ENCODE data around the gene RNASE1. TPM values are rescaled to one million over a fixed set of nuclear protein-coding genes. Genes with fewer than 3 reads are reported as not detected.

The RNASE1 gene
- total and polyA plus RNA-seq, 9 donors: 62.5 to 985 (median 140) TPM

DNA sequence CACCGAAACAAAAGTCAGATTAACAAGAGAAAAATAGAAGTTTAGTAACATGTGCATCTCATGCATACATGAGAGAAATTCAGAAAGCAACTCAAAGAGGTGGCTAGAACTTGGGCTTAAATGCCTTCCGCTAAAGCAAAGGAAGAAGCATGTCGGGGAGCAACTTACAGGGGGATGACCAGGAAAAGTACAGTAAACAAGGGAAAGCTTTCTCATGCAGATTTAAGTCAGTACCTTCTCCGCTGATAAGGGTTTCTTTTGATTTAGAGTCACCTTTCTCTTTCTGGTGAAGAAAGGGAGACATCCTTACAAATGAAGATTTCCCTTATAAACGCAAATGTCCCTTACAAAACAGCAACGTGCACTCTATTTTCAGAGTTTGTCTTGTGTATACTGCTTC, 27.6 kb downstream of the RNASE1 start:
- intact Hi-C loops (cut with DNase I): no loop called here
- Histone ChIP-seq H3K27ac (no peak overlapping the region), H3K4me1 (ENCODE audit: insufficient read depth) (no peaks in the 10 kb centered on the region), H3K36me3 (no peaks in the 10 kb centered on the region), H3K27me3 (no peaks in the 10 kb centered on the region), H3K4me3 (no peak overlapping the region), H3K9me3 (no peaks in the 10 kb centered on the region)
- no peak for TF ChIP-seq EP300 (IDR thresholded peaks at IDR 0.05)
- no peak for TF ChIP-seq POLR2A (IDR thresholded peaks at IDR 0.05)
- TF ChIP-seq, protein P1, sequence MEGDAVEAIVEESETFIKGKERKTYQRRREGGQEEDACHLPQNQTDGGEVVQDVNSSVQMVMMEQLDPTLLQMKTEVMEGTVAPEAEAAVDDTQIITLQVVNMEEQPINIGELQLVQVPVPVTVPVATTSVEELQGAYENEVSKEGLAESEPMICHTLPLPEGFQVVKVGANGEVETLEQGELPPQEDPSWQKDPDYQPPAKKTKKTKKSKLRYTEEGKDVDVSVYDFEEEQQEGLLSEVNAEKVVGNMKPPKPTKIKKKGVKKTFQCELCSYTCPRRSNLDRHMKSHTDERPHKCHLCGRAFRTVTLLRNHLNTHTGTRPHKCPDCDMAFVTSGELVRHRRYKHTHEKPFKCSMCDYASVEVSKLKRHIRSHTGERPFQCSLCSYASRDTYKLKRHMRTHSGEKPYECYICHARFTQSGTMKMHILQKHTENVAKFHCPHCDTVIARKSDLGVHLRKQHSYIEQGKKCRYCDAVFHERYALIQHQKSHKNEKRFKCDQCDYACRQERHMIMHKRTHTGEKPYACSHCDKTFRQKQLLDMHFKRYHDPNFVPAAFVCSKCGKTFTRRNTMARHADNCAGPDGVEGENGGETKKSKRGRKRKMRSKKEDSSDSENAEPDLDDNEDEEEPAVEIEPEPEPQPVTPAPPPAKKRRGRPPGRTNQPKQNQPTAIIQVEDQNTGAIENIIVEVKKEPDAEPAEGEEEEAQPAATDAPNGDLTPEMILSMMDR (IDR thresholded peaks at IDR 0.05): no peak
- 64% methylated on average over 6 of the region's 6 CpGs for WGBS, 3 donors
- no peak for DNase-seq

DNA sequence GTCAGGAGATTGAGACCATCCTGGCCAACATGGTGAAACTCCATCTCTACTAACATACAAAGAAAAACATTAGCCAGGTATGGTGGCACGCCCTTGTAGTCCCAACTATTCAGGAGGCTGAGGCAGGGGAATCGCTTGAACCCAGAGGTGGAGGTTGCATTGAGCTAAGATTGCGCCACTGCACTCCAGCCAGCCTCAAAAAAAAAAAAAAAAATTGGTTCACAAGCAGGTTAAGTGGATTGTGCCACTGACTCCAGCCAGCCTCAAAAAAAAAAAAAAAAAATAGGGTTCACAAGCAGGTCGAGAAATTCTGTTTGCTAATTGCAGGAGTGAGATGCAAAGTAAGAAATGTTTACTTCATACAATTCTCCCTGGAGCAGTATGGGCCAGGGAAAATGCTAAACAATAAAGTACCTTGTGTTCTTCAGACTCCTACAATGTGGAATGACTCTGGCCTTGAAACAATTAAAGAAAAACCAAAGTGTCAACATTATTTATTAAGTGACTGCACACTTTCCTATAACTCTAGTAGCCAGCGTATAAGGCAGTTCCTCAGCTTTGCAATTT, 28.3 kb downstream of the RNASE1 start:
- no peak overlapping the region for H3K4me3 ChIP-seq
- 57 to 68% (median 65%) methylated on average over 5 of the region's 5 CpGs for WGBS, 3 donors
- H3K9me3 ChIP-seq: no peaks in the 10 kb centered on the region
- DNase-seq: no peak
- H3K27me3 ChIP-seq: no peaks in the 10 kb centered on the region
- intact Hi-C loops (cut with DNase I): no loop called here
- TF ChIP-seq, protein P1 (IDR thresholded peaks at IDR 0.05): no peak
- TF ChIP-seq POLR2A (IDR thresholded peaks at IDR 0.05): no peak
- no peak for TF ChIP-seq EP300 (IDR thresholded peaks at IDR 0.05)
- H3K4me1 ChIP-seq (ENCODE audit: insufficient read depth): no peaks in the 10 kb centered on the region
- no peak overlapping the region for H3K27ac ChIP-seq
- H3K36me3 ChIP-seq: no peaks in the 10 kb centered on the region

DNA sequence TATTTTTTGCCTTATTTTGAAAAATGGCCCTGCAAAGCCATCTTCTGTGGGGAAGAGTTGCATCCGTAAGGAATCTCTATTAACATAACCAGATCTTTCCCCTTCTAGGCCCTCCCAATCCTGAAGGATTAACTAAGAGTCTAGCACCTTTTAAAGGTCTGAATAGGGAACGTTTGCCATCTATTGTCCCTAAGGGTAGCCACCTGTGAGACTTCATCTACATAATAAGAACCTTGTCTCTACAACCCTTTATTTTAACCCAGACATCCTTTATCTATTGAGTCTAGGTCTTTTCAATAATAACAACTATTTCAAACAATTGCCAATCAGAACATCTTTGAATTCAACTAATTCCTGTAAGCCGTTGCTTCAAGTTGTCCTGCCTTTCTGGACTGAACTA, 30.0 kb downstream of the RNASE1 start:
- 70 to 79% (median 79%) methylated on average over 3 of the region's 3 CpGs for WGBS, 3 donors
- intact Hi-C loops (cut with DNase I): no loop called here
- no peak for TF ChIP-seq POLR2A (IDR thresholded peaks at IDR 0.05)
- no peak for TF ChIP-seq EP300 (IDR thresholded peaks at IDR 0.05)
- TF ChIP-seq, protein P1 (IDR thresholded peaks at IDR 0.05): no peak

DNA sequence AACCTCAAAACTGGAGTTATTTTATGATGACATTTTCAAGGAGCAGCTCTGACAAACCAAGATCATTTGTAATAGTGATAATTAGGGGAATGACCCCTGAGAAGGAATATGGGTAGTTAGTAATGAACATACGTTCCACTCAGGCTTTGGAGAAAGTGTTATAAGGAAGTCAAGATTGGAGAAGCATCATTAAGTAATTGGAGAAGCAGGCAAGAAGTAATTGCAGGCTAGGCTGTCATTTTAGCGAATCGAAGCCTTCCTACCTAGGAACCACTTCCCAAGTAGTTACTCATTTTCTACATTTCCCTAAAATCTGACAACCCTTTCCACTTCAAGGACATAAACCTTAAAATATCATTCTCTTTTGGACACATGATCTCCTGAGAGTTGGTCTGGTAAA, 33.2 kb downstream of the RNASE1 start:
- Histone ChIP-seq H3K4me3 (no peak overlapping the region), H3K36me3 (no peaks in the 10 kb centered on the region), H3K27me3 (no peaks in the 10 kb centered on the region), H3K9me3 (no peaks in the 10 kb centered on the region), H3K4me1 (ENCODE audit: insufficient read depth) (no peaks in the 10 kb centered on the region), H3K27ac (no peak overlapping the region)
- intact Hi-C loops (cut with DNase I): loop anchor here in 1 of 4 donors (5.0 kb wide), 1 partner anchor 63 kb away; no protein-coding TSS in a partner anchor
- WGBS, 3 donors: 71 to 85% (median 77%) methylated on average over 3 of the region's 3 CpGs
- no peak for TF ChIP-seq EP300 (IDR thresholded peaks at IDR 0.05)
- TF ChIP-seq, protein P1 (IDR thresholded peaks at IDR 0.05): no peak
- no peak for TF ChIP-seq POLR2A (IDR thresholded peaks at IDR 0.05)
- no peak for DNase-seq

More for the DNA sequence above, 30.0 kb downstream of the RNASE1 start:
- Histone ChIP-seq H3K36me3 (no peaks in the 10 kb centered on the region), H3K27me3 (no peaks in the 10 kb centered on the region), H3K4me1 (ENCODE audit: insufficient read depth) (no peaks in the 10 kb centered on the region), H3K4me3 (no peak overlapping the region), H3K27ac (no peak overlapping the region), H3K9me3 (no peaks in the 10 kb centered on the region)
- DNase-seq: no peak
